ENCODE results near the gene AGMO. TPM values are rescaled to one million over a fixed set of nuclear protein-coding genes. Genes with fewer than 3 reads are reported as not detected.

Gene AGMO
- total RNA-seq, 3 donors from 2014 or later (not counting 1 experiment from before 2014, with no cell fraction given): not detected

DNA sequence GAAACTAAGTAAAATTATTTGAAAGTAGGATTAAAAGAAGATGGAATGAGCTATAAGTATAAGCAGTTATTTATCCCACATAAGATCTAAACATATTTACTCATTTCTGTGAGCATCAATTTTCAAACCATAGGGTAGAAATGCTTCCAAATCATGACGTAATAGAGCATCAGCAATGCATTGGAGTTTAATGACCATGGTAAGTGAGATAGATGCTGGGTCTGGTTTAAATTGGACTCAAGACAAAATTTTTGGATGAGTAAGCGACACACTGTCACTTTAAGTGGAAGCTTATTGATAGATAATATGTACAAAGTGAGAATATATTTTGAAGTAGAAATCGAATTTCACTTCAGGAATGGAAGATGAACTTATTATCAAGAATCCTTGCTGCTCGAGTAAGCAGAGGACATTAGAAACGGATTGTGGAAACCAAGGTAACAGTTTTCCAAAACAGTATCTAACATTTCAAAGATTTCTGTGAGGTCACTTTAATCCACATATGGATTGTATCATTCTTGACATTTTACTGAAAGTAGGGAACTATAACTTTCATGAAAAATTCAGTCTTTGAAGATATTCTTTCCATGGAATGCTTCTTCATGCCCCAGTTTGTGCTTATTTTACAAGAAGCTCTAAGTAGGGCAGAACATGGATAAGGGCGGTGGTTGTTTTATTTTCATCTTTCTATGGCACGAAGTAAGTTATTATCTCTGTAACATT is 85.8 kb downstream of the AGMO start:
- no peak overlapping the region for H3K27ac Mint-ChIP-seq
- H3K9me3 Mint-ChIP-seq: peaks cover 5 to 13% of the 10 kb centered on the region in 2 donors
- Histone ChIP-seq H3K36me3 (ENCODE audit: control insufficient read depth, insufficient read depth, low read length) (no peaks in the 10 kb centered on the region), H3K9me3 (ENCODE audit: control insufficient read depth, insufficient read depth, low read length) (no peaks in the 10 kb centered on the region), H3K27ac (ENCODE audit: low read length) (no peak overlapping the region), H3K27me3 (ENCODE audit: control insufficient read depth, insufficient read depth, low read length) (no peaks in the 10 kb centered on the region), H3K4me1 (ENCODE audit: control insufficient read depth, insufficient read depth, low read length) (no peaks in the 10 kb centered on the region), H3K4me3 (ENCODE audit: low read length) (no peak overlapping the region)
- no peaks in the 10 kb centered on the region for H3K27me3 Mint-ChIP-seq (ENCODE audit: low read depth in 2 of 2)
- TF ChIP-seq, protein P1, sequence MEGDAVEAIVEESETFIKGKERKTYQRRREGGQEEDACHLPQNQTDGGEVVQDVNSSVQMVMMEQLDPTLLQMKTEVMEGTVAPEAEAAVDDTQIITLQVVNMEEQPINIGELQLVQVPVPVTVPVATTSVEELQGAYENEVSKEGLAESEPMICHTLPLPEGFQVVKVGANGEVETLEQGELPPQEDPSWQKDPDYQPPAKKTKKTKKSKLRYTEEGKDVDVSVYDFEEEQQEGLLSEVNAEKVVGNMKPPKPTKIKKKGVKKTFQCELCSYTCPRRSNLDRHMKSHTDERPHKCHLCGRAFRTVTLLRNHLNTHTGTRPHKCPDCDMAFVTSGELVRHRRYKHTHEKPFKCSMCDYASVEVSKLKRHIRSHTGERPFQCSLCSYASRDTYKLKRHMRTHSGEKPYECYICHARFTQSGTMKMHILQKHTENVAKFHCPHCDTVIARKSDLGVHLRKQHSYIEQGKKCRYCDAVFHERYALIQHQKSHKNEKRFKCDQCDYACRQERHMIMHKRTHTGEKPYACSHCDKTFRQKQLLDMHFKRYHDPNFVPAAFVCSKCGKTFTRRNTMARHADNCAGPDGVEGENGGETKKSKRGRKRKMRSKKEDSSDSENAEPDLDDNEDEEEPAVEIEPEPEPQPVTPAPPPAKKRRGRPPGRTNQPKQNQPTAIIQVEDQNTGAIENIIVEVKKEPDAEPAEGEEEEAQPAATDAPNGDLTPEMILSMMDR (IDR thresholded peaks at IDR 0.05): no peak
- 79% methylated on average over 5 of the region's 7 CpGs for WGBS (ENCODE audit: insufficient coverage)
- ATAC-seq: no peak
- H3K4me1 Mint-ChIP-seq: no peaks in the 10 kb centered on the region
- H3K4me3 Mint-ChIP-seq: no peak overlapping the region
- no peak for DNase-seq
- intact Hi-C loops (cut with micrococcal nuclease): no loop called here
- peaks cover 10% of the 10 kb centered on the region for H3K36me3 Mint-ChIP-seq

DNA sequence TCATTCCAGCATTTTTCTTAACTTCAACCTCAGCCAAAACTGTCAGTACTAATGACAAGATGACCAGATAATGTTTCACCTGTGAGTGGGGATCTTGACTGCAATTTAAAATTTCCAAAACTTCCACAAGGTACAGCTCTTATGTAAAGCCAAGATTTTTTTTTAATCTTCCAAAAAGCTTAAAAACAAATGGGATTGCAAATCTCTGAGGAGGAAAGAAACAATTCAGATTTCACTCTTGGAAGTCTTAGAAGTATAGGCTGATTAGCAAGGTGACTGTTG is 90.2 kb downstream of the AGMO start:
- Mint-ChIP-seq H3K36me3 (no peaks in the 10 kb centered on the region), H3K27me3 (ENCODE audit: low read depth in 2 of 2) (no peaks in the 10 kb centered on the region), H3K9me3 (peaks cover 9 to 12% of the 10 kb centered on the region in 2 donors), H3K4me3 (no peak overlapping the region), H3K4me1 (no peaks in the 10 kb centered on the region), H3K27ac (no peak overlapping the region)
- no peak overlapping the region for H3K27ac ChIP-seq (ENCODE audit: low read length)
- DNase-seq (no peak), ATAC-seq (no peak)
- H3K4me3 ChIP-seq (ENCODE audit: low read length): no peak overlapping the region
- H3K27me3 ChIP-seq (ENCODE audit: control insufficient read depth, insufficient read depth, low read length): no peaks in the 10 kb centered on the region
- H3K36me3 ChIP-seq (ENCODE audit: control insufficient read depth, insufficient read depth, low read length): no peaks in the 10 kb centered on the region
- H3K4me1 ChIP-seq (ENCODE audit: control insufficient read depth, insufficient read depth, low read length): no peaks in the 10 kb centered on the region
- TF ChIP-seq, protein P1 (IDR thresholded peaks at IDR 0.05): no peak
- intact Hi-C loops (cut with micrococcal nuclease): no loop called here
- no peaks in the 10 kb centered on the region for H3K9me3 ChIP-seq (ENCODE audit: control insufficient read depth, insufficient read depth, low read length)

DNA sequence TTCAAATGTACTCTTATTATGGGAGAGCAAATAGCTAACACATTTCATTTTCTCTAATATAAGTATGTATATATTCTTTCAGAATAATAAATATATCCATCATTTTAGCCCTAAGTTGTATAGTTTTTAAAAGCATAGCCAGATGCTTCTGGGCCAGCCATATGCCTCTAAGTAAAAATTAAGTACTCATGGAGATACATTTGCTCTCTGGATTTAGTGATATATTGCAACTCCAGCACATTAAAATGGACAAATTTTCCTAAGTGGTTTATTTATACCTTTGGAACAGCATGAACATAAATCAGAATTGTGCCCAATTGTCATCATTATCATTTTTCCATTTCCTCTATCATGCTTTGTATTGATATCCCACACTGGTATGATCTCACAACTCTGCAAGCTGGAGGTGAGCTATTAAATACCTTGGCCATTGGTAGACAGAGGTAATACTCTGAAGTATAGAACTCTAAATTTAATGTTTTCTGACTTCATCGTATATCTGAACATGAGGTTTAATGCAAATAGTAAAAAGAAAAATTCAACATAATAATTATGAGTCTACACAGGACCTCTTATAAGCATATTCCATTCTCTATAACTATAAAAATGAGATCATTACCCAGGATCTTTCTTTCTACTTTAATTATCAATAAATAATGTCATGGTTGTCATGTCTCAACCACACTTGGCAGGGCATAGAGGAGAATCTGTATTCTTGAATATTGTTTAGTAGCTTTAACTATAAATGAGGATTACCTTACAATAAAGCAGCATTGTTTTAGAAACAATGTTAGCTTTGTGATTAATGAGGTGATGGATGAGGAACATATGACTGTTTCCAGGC is 90.8 kb downstream of the AGMO start:
- Histone ChIP-seq H3K9me3 (ENCODE audit: control insufficient read depth, insufficient read depth, low read length) (no peaks in the 10 kb centered on the region), H3K27me3 (ENCODE audit: control insufficient read depth, insufficient read depth, low read length) (no peaks in the 10 kb centered on the region), H3K4me1 (ENCODE audit: control insufficient read depth, insufficient read depth, low read length) (no peaks in the 10 kb centered on the region), H3K4me3 (ENCODE audit: low read length) (no peak overlapping the region), H3K36me3 (ENCODE audit: control insufficient read depth, insufficient read depth, low read length) (no peaks in the 10 kb centered on the region), H3K27ac (ENCODE audit: low read length) (no peak overlapping the region)
- ATAC-seq (no peak), DNase-seq (no peak)
- Mint-ChIP-seq H3K4me1 (no peaks in the 10 kb centered on the region), H3K4me3 (no peak overlapping the region), H3K27ac (no peak overlapping the region), H3K27me3 (ENCODE audit: low read depth in 2 of 2) (no peaks in the 10 kb centered on the region), H3K36me3 (no peaks in the 10 kb centered on the region), H3K9me3 (peaks cover 9 to 12% of the 10 kb centered on the region in 2 donors)
- intact Hi-C loops (cut with micrococcal nuclease): no loop called here
- no CpG with 5 or more reads among the region's 1 CpG for WGBS (ENCODE audit: insufficient coverage)
- TF ChIP-seq, protein P1 (IDR thresholded peaks at IDR 0.05): no peak

Data from natural killer cell (primary cell).